Measurements from ENCODE around the gene VWA3B.

The VWA3B gene

GRCh38 chr2:98175811-98176210 lies 88.8 kb downstream of the VWA3B start:
- DNase-seq: no peak

DNA sequence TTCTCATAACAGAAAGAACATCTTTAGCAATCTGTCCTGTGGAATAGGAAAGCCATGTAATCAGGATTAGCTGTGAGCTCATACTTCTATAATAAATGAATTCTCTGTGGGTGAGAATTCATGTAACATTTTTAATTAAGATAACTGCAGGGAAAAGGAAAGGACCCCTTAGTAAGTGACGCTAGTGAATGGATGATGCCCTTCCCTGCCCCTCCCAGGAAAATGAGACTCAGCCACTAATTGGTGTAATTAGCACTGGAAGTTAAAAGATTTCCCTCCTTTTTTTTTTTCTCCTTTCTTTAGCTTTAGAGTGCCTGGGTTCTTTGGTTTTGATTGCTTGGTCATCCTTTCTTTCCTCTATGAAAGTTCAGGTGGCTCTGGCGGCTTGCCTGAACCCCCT lies 90.3 kb downstream of the VWA3B start:
- DNase-seq: no peak

DNA sequence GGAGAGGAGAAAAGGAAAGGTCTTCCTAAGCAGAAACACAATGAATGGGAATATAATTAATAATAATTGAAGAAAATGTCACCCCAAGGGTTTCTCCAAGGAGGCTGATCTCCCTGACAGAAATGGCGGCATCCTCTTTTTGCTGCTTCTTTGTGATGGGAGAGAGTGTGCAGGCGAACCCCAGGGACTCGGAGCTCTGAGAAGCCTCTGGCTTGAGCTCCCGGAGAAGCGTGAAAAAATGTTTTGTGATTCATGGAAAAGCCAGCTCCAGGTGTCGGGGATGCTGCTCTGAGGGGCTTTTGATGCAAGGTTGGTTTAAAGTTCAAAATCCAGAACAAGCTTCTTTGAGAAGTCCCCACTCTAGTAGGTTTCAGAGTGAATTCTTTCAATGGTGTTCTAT lies 91.0 kb downstream of the VWA3B start:
- DNase-seq: no peak

DNA sequence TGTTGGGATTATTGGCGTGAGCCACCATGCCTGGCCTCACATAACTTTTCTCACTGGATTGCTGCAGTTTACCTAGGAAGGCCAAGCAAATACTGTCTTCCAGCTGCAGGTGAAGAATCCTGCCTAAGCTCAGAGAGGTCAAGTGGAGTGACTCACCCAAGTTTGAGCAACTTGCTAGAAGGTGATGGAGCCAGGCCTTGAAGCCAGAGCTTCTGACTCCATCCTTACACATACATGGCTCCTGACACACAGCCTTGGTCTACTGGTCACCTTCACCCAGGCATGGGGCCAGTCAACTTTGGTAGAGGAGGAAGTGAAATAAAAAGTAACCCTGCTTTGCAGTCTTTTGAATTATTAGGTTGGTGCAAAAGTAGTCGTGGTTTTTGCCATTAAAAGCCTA lies 93.5 kb downstream of the VWA3B start:
- no peak for DNase-seq

DNA sequence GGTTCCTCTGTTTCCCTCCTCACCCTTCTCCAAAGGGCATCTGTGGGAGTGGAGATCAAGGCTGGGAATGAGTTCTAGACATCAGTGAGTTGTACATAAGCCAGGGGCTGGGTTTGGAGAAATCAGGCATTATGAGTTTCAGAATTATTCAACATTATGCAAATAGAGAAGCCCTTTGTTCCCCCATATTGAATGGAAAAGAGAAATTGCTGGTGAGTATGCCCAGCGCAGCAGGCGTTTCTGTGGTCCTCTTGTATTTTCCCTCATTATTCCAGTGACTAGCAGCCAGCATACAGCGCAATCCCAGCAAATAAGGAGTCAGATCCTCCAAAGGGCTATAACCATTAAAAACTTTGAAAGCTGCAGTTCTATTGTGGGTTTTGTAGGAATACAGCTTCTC lies 94.4 kb downstream of the VWA3B start:
- no peak for DNase-seq

DNA sequence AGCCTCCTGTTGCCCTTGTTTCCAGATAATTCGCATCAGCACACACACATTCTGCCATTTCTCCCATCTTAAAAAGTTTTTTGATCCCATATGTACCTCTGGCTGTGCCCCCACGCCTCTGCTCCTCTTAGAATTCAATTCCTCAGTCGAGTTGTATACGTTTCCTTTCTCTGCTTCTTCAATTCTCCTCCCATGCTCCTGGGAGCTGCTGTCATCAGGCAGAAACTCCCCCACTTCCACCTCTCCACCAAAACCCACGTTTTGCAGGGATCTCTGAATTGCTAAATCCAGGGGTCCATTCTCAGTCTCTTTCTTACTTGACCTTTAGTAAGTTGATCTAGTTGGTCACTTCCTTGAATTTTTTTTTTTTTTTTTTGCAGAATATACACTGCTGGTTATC lies 98.8 kb downstream of the VWA3B start:
- no peak for DNase-seq

- DNase-seq: no peak
Observed at GRCh38 chr2:98187194-98187593, 100.2 kb downstream of the VWA3B start.

GRCh38 chr2:98188351-98189046 lies 101.5 kb downstream of the VWA3B start:
- no peak for DNase-seq

DNA sequence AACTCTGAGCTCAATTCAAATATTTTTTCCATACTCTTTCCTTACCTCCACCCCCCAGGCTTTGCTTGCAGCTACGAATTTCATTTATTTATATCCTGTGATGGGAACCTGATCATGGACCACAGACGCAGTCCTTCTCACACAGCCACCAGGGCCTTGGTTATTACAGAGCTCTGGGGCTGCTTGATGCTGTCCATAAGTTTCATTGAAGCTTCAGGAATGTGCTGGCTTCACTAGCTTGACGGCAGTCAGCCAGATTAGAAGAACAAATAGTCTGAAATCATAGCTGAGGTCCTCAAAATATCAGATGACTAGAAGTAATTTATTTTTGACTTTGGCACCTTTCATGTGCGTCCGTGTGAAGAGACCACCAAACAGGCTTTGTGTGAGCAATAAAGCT lies 104.9 kb downstream of the VWA3B start:
- DNase-seq: no peak

GRCh38 chr2:98201576-98201975 lies 114.6 kb downstream of the VWA3B start:
- DNase-seq: no peak

GRCh38 chr2:98205889-98206288 lies 118.9 kb downstream of the VWA3B start:
- no peak for DNase-seq

- no peak for DNase-seq
Observed at GRCh38 chr2:98212092-98213000, 125.4 kb downstream of the VWA3B start.

- DNase-seq: no peak
Observed at GRCh38 chr2:98216616-98217015, 129.6 kb downstream of the VWA3B start.

DNA sequence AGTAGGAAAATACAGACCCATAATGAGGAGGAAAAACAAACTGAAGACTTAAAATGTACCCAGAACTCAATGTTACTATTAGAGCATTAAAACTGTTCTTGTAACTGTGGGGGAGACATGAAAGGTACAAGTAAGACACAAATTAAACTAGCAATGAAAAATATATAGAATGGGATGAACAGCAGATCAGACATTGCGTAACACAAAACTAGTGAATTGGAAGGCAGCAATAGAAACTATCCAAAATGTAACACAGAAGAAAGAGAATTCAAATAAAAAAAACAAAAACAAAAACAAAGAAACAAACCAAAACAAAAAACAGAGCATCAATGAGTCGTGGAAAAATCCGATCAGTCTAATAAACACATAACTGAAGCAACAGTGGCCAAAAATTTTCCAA lies 132.2 kb downstream of the VWA3B start:
- DNase-seq: no peak

- DNase-seq: no peak
Observed at GRCh38 chr2:98233941-98234340, 147.0 kb downstream of the VWA3B start.

GRCh38 chr2:98234776-98235175 lies 147.8 kb downstream of the VWA3B start:
- no peak for DNase-seq

DNA sequence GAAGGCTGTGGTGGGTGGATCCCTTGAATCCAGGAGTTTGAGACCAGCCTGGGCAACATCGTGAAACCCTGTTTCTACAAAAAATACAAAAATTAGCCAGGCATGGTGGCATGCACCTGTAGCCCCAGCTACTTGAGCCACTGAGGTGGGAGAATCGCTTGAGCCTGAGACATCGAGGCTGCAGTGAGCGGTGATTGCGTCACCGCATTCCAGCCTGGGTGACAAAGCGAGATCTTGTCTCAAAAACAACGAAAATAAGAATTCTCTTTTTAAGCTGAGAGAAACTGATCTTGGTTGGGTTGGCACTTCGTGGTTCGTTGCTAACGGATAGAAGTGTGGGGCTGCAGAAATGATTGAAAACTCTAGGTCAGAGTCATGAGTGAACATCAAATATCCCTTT lies 150.0 kb downstream of the VWA3B start:
- DNase-seq: no peak

GRCh38 chr2:98240786-98241398 lies 153.9 kb downstream of the VWA3B start:
- no peak for DNase-seq

GRCh38 chr2:98241592-98241991 lies 154.6 kb downstream of the VWA3B start:
- DNase-seq: no peak

DNA sequence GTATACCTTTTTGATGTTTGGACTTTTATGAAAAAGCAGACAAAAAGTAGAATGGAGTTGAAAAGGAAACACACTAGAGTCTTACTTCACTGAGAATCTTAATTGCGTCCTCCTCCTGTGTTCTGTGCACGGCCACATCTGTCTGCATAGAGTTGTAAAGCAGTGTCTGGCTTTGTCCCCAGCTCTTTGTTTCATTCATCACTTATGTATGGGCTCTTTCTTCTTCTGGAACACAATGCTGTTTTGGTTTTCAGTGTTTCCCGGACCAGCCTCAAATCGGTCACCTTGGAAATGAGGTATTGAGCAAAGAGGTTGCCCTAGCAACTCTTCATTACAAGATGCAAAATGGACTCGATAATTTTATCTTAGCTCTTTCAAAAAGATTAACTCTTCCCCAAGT lies 155.0 kb downstream of the VWA3B start:
- no peak for DNase-seq

GRCh38 chr2:98245491-98245890 lies 158.5 kb downstream of the VWA3B start:
- no peak for DNase-seq

DNA sequence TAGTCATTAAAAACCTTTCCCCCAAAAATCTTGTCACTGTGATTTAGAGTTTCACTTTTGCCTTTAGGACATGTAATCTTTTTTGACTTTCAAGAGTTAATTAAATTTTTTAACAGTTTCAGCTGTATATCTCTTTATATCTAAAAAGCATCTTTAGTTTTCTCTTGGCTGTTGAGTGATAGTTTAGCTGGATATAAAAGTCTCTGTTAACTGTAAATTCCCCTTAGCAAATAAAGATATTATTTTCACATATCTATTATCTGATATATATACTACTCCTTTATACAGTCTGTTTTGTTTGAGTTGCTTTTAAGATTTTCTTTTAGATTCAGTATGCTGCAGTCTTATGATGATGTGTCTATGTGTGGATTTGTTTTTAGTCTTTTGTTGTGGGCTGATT lies 160.4 kb downstream of the VWA3B start:
- DNase-seq: no peak

DNA sequence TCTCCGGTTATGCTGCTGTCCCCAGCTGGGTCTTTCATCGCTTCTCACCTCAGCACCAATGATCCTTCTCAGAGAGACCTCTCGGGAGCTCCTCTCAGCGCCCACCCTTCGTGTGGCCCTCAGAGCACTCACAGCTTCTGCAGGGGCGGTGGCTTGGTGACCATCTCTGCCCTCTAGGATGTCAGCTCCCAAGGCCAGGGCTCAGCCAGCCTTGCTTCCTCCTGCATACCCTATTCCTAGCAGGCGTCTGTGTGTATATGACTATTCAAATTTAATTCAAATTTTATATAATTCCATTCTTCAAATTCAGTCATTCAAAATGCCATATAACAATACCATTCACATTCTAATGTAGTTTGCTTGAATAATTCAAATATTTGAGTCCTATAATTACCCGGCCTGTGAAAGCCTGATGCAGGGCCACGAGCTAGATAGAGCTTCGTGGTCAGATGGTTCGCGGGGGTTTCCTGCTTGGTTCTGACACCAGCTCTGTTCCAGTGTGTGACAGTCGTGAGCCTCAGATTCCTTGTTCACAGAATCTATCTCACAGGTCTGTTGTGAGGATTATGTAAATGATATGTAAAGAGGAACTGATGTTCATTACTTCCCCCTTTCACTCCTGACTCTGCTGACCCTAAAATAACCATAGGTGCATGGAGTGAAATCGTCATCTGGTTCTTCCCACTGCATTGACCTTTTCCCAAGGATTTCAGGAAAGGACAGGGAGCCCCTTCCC lies 165.2 kb downstream of the VWA3B start:
- no peak for DNase-seq
